Stromal cell of bone marrow (primary cell): Measurements from ENCODE around the gene OXT.
"Not testable (repeated sequence)": the region's sequence is repeated elsewhere in the genome, so short reads cannot be mapped to it uniquely, and the experiment has no call there.

Experiments used
- DNase-seq: peaks from one replicate; pipeline ENCODE4 v3.0.0-alpha.2; 2012; ENCODE audit warnings: low read depth

Gene OXT

GRCh38 chr20:3071610-3072529 lies at the start of gene OXT:
TSS of gene OXT (plus strand) at chr20:3071620. CDS start at chr20:3071656, 36 bp downstream.
- no peak for DNase-seq

GRCh38 chr20:3021777-3022176 lies 49.6 kb upstream of the OXT start:
- no peak for DNase-seq

- not testable (repeated sequence) for DNase-seq
These were observed 48.6 kb upstream of the OXT start for GRCh38 chr20:3022559-3023490.

- DNase-seq, result no peak
These were observed 43.4 kb upstream of the OXT start for GRCh38 chr20:3027987-3028386.

- DNase-seq, result no peak
These were observed 39.8 kb upstream of the OXT start for GRCh38 chr20:3031524-3032147.

GRCh38 chr20:3032624-3033023 lies 38.8 kb upstream of the OXT start:
- DNase-seq, result no peak

- no peak for DNase-seq
These were observed 33.8 kb upstream of the OXT start for GRCh38 chr20:3037654-3038053.

GRCh38 chr20:3038454-3038853 lies 33.0 kb upstream of the OXT start:
- DNase-seq, result no peak

- no peak for DNase-seq
These were observed 32.0 kb upstream of the OXT start for GRCh38 chr20:3039426-3039825.

GRCh38 chr20:3040086-3040485 lies 31.3 kb upstream of the OXT start:
- no peak for DNase-seq

- DNase-seq, result peak; percentile 11
These were observed 29.5 kb upstream of the OXT start for GRCh38 chr20:3041854-3042409.

GRCh38 chr20:3042625-3043024 lies 28.8 kb upstream of the OXT start:
- DNase-seq, result no peak

- no peak for DNase-seq
These were observed 28.1 kb upstream of the OXT start, which contains the start of gene GNRH2 for GRCh38 chr20:3043322-3043721. TSS of gene GNRH2 (plus strand) at chr20:3043622. CDS start at chr20:3044415, 793 bp downstream.

GRCh38 chr20:3044336-3044965 lies 27.0 kb upstream of the OXT start:
- no peak for DNase-seq

- peak; percentile 75 for DNase-seq
These were observed 26.2 kb upstream of the OXT start for GRCh38 chr20:3045042-3045815.

GRCh38 chr20:3045816-3046676 lies 25.4 kb upstream of the OXT start, which contains the start of gene MRPS26:
TSS of gene MRPS26 (plus strand) at chr20:3046052. CDS start at chr20:3046069, 17 bp downstream.
- peak; percentile 76 for DNase-seq

- no peak for DNase-seq
These were observed 24.6 kb upstream of the OXT start for GRCh38 chr20:3046677-3047462.
